GM12891 (cell line): ENCODE results near the gene PPP1R1C.

ENCODE experiments used
- POLR2A ChIP-seq: IDR thresholded peaks from 2 replicates; pipeline ENCODE4 v1.6.1; 2011; ENCODE audit warnings: low read depth, low read length, control low read depth
- POLR2AphosphoS5 ChIP-seq: IDR thresholded peaks from 2 replicates; pipeline ENCODE4 v1.6.1; 2011; ENCODE audit warnings: low read depth, low read length, control low read depth
- SPI1 ChIP-seq: IDR thresholded peaks from 2 replicates; pipeline ENCODE4 v1.6.1; 2011; ENCODE audit warnings: low read depth, low read length, control low read depth

GRCh38 chr2:181959508-181959907, 26.1 kb upstream of the PPP1R1C start:
- no peak for TF ChIP-seq POLR2A
- no peak for TF ChIP-seq SPI1
- no peak for TF ChIP-seq POLR2AphosphoS5
